ENCODE data around the gene ADCY3.
"Not testable (repeated sequence)": the region's sequence is repeated elsewhere in the genome, so short reads cannot be mapped to it uniquely, and the experiment has no call there.

Gene ADCY3

GRCh38 chr2:24820598-24821432, 99.2 kb downstream of the ADCY3 start:
- in situ Hi-C loops (cut with MboI; ENCODE audit: low sequenced_read_pairs) = loop anchor here (10.0 kb wide), 1 partner anchor 406 kb away; no protein-coding TSS in a partner anchor

DNA sequence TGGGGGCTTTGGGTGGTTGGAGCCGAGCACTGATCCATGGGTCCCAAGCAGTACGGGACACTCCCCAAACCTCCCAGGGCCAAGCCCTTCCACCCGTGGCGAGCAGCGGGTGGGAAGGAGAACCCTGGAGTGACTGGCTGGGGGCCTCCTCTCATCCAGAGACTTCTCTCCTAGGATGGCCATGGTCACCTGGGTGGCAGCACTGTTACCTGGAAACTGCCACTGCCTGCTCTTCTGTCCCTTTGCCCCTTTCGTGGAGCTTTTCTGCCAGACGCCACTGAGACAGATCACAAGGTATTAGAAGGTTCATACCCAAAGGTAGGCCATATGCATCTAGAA, 99.9 kb downstream of the ADCY3 start:
- in situ Hi-C loops (cut with MboI; ENCODE audit: low sequenced_read_pairs) = loop anchor here (10.0 kb wide), 1 partner anchor 405 kb away; no protein-coding TSS in a partner anchor

- in situ Hi-C loops (cut with MboI; ENCODE audit: low sequenced_read_pairs) = loop anchor here (10.0 kb wide), 1 partner anchor 405 kb away; no protein-coding TSS in a partner anchor
Measured at GRCh38 chr2:24819442-24820174, 100.4 kb downstream of the ADCY3 start.

- in situ Hi-C loops (cut with MboI; ENCODE audit: low sequenced_read_pairs) = no loop called here
Measured at GRCh38 chr2:24818721-24819167, 101.3 kb downstream of the ADCY3 start.

DNA sequence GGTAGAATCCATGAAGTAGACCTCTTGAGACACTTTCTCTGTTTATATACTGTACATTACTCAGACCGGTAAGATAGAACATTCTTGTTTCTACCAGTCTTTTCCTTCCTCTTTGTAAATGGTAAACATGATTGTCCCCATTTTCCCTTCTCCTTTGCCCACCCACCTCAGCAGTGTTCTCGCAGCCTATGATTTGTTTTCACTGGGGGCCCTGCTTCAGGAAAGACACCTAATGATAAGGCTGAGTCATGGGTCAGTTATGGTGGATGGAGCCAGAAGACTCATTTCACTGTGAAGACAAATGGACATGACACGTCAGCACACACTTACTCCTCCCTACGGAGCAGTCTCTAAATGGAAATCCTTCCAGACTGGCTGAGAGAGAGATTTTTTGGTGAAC, 103.2 kb downstream of the ADCY3 start:
- in situ Hi-C loops (cut with MboI; ENCODE audit: low sequenced_read_pairs) = no loop called here

DNA sequence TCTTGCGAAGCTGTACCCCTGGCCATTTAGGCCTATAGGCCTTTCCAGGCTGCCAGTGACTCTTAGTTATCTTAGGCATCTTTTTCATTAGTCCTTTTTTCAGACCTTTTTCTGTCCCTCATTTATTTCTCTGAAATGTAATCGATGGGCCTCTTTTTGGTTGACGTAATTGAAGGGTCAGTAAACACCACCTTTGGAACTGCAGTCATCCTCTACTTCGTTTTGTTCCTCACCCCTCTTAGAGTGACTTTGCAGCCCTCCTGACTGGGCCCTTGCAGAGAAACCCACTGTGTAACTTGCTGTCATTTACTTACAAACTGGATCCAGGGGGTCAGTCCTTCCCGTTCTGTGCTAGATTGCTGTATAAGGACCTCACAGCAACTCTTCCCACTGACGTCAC, 103.6 kb downstream of the ADCY3 start:
- in situ Hi-C loops (cut with MboI; ENCODE audit: low sequenced_read_pairs) = no loop called here

DNA sequence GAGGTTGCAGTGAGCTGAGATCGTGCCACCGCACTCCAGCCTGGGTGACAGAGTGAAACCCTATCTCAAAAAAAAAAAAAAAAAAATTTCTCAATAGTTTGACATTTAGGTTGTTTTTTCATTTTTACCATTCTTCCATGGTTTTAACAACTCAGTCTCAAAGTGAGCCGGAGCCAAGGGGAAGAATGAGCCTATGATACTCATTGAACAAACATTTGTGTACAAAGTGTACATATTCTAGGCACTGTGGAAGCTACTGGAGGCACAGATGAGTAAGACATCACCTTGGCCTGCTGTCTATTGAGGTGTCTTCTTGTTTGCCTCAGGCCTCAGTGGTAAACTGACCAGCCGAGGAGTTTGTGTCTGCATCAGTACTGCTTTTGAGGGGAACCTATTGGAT, 104.9 kb downstream of the ADCY3 start:
- in situ Hi-C loops (cut with MboI; ENCODE audit: low sequenced_read_pairs) = no loop called here

GRCh38 chr2:24814516-24814915, 105.5 kb downstream of the ADCY3 start:
- in situ Hi-C loops (cut with MboI; ENCODE audit: low sequenced_read_pairs) = no loop called here

DNA sequence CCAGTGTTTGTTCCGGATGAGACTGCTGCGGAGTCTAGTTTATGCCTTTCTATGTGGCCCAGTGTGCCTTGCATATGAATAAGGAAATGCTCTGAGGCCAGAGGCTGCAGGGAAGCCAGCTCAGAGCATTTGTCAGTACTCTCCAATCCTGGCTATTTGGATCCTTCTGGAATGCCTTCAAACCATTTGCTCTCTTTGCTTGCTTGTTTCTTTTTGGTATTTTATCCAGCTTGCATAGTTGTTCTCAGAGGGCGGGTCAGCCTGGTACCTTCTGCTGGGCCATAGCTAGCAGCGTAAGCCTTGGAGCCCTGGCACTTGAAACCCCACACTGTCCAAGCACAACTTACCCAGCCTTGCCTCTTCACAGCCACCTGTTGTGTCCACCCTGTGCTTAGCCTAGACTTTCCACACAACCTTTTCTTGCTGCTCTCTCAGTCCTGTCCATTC, 106.3 kb downstream of the ADCY3 start:
- in situ Hi-C loops (cut with MboI; ENCODE audit: low sequenced_read_pairs) = no loop called here

GRCh38 chr2:24809316-24810007, 110.6 kb downstream of the ADCY3 start:
- in situ Hi-C loops (cut with MboI; ENCODE audit: low sequenced_read_pairs) = no loop called here

- in situ Hi-C loops (cut with MboI; ENCODE audit: low sequenced_read_pairs) = no loop called here
Measured at GRCh38 chr2:24806661-24807036, 113.4 kb downstream of the ADCY3 start.

DNA sequence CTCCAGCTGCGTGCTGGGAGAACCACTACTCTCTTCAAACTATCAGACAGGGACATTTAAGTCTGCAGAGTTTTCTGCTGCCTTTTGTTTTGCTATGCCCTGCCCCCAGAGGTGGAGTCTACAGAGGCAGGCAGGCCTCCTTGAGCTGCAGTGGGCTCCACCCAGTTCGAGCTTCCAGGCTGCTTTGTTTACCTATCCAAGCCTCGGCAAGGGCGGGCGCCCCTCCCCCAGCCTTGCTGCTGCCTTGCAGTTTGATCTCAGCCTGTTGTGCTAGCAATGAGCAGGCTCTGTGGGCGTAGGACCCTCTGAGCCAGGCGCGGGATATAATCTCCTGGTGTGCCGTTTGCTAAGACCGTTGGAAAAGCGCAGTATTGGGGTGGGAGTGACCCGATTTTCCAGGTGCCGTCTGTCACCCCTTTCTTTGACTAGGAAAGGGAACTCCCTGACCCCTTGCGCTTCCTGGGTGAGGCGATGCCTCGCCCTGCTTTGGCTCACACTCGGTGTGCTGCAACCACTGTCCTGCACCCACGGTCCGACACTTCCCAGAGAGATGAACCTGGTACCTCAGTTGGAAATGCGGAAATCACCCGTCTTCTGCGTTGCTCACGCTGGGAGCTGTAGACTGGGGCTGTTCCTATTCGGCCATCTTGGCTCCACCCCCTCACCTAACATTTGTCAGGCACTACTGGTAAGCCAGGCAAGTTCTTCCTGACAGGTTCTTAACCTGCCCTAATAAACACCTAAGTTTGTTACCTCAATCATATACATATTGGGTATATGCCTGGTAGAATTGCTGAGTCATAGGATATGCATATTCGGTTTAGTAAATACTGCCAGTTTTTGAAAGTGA, 114.0 kb downstream of the ADCY3 start:
- in situ Hi-C loops (cut with MboI; ENCODE audit: low sequenced_read_pairs) = not testable (repeated sequence)

DNA sequence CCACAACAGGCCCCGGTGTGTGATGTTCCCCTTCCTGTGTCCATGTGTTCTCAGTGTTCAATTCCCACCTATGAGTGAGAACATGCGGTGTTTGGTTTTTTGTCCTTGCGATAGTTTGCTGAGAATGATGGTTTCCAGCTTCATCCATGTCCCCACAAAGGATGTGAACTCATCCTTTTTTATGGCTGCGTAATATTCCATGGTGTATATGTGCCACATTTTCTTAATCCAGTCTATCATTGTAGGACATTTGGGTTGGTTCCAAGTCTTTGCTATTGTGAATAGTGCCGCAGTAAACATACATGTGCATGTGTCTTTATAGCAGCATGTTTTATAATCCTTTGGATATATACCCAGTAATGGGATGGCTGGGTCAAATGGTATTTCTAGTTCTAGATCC, 119.5 kb downstream of the ADCY3 start:
- in situ Hi-C loops (cut with MboI; ENCODE audit: low sequenced_read_pairs) = not testable (repeated sequence)

GRCh38 chr2:24797644-24798043, 122.4 kb downstream of the ADCY3 start:
- in situ Hi-C loops (cut with MboI; ENCODE audit: low sequenced_read_pairs) = no loop called here

- in situ Hi-C loops (cut with MboI; ENCODE audit: low sequenced_read_pairs) = no loop called here
Measured at GRCh38 chr2:24793761-24794435, 126.1 kb downstream of the ADCY3 start.

GRCh38 chr2:24792874-24793760, 126.9 kb downstream of the ADCY3 start, which contains the start of the genes CENPO and PTRHD1:
CENPO (plus strand) TSS chr2:24793425; CDS start chr2:24793920, 495 bp downstream.
PTRHD1 (minus strand) TSS chr2:24793391; CDS start chr2:24793377, 14 bp downstream.
- in situ Hi-C loops (cut with MboI; ENCODE audit: low sequenced_read_pairs) = no loop called here

DNA sequence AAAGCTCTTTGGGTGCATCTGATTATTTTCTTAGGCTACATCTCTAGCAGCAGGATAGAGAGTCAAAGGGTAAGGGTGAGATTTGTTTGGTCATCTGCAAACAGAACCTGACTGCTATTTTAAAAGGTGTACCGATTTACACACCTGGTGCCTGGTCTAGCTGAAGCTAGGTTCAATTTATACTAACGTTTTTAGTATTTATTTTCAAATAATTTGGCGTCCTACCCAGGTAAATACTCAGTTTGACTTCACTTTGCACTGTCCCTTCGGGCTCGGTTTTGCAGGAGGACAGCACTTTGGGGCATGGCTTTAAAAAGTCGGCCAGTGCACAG, 127.5 kb downstream of the ADCY3 start:
- in situ Hi-C loops (cut with MboI; ENCODE audit: low sequenced_read_pairs) = no loop called here

GRCh38 chr2:24791452-24791851, 128.6 kb downstream of the ADCY3 start:
- in situ Hi-C loops (cut with MboI; ENCODE audit: low sequenced_read_pairs) = no loop called here

- in situ Hi-C loops (cut with MboI; ENCODE audit: low sequenced_read_pairs) = no loop called here
Measured at GRCh38 chr2:24788816-24789215, 131.2 kb downstream of the ADCY3 start.
